Measurements from ENCODE around the gene CRIP2. TPM values are rescaled to one million over a fixed set of nuclear protein-coding genes. Genes with fewer than 3 reads are reported as not detected.
A peak's percentile ranks its signal among the peaks of the same experiment; 100 is the strongest.

CRIP2 gene
- total and polyA plus RNA-seq, 2 of the 13 experiments (the other 11 are each of a cell fraction or from before 2014, with no cell fraction given) = 31.6 to 37.9 TPM

DNA sequence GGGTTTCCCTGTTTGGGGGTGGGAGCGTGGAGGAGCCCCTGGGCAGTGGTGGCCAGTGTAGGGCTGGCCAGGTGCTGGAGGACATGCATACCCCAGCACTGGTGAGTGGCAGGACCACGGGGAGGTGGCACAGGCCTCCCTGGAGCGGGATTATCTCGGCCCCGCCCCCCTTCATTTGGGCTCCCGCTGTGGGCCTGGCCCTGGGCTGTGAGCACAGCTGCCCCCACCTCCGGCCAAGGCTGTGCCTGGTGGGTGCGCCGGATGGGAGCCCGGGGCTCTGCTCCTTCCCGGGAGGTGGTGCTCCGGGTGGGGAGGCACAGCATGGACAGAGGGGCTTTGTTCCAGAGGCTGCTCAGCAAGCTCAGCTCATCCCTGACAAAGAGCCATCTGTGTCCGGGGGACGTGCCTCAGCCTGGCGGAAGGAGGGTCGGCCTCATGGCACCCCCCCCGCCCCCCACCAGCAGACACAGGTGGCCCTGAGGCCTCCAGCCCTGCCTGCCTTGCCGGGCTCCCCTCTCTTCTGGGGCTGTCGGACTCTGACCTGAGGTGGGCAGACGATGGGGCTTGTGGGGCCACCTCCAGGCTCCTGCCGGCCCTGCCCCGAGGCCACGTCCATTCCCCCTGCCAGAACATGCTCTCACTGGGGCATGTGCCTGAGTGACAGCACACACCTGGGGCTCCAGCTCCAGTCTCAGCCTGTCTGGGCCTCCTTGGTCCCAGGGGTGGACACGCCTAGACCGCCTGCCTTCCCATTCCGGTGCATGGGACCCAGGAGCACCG, 24.8 kb downstream of the CRIP2 start (continued):
- TF ChIP-seq, protein P1, sequence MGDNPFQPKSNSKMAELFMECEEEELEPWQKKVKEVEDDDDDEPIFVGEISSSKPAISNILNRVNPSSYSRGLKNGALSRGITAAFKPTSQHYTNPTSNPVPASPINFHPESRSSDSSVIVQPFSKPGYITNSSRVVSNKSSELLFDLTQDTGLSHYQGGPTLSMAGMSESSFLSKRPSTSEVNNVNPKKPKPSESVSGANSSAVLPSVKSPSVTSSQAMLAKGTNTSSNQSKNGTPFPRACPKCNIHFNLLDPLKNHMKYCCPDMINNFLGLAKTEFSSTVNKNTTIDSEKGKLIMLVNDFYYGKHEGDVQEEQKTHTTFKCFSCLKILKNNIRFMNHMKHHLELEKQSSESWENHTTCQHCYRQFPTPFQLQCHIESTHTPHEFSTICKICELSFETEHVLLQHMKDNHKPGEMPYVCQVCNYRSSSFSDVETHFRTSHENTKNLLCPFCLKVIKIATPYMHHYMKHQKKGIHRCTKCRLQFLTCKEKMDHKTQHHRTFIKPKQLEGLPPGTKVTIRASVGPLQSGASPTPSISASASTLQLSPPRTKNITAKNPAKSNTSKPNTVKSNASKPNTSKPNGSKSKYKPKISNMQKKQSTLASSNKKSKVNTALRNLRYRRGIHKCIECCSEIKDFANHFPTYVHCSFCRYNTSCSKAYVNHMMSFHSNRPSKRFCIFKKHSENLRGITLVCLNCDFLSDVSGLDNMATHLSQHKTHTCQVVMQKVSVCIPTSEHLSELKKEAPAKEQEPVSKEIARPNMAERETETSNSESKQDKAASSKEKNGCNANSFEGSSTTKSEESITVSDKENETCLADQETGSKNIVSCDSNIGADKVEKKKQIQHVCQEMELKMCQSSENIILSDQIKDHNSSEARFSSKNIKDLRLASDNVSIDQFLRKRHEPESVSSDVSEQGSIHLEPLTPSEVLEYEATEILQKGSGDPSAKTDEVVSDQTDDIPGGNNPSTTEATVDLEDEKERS (CRISPR knock-in tag; IDR thresholded peaks at IDR 0.05) = peak; percentile 23; the same call in 1 of the 2 replicates
- TF ChIP-seq, protein P2, sequence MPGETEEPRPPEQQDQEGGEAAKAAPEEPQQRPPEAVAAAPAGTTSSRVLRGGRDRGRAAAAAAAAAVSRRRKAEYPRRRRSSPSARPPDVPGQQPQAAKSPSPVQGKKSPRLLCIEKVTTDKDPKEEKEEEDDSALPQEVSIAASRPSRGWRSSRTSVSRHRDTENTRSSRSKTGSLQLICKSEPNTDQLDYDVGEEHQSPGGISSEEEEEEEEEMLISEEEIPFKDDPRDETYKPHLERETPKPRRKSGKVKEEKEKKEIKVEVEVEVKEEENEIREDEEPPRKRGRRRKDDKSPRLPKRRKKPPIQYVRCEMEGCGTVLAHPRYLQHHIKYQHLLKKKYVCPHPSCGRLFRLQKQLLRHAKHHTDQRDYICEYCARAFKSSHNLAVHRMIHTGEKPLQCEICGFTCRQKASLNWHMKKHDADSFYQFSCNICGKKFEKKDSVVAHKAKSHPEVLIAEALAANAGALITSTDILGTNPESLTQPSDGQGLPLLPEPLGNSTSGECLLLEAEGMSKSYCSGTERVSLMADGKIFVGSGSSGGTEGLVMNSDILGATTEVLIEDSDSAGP (CRISPR knock-in tag; IDR thresholded peaks at IDR 0.05; ENCODE audit: borderline replicate concordance) = peak; percentile 94; the same call in 1 of the 2 replicates
- peak; percentile 65; the same call in 1 of the 2 replicates for TF ChIP-seq NR1H2 (CRISPR knock-in tag; IDR thresholded peaks at IDR 0.05; ENCODE audit: borderline replicate concordance, low read depth)
- TF ChIP-seq, protein P3, sequence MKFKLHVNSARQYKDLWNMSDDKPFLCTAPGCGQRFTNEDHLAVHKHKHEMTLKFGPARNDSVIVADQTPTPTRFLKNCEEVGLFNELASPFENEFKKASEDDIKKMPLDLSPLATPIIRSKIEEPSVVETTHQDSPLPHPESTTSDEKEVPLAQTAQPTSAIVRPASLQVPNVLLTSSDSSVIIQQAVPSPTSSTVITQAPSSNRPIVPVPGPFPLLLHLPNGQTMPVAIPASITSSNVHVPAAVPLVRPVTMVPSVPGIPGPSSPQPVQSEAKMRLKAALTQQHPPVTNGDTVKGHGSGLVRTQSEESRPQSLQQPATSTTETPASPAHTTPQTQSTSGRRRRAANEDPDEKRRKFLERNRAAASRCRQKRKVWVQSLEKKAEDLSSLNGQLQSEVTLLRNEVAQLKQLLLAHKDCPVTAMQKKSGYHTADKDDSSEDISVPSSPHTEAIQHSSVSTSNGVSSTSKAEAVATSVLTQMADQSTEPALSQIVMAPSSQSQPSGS (CRISPR knock-in tag; IDR thresholded peaks at IDR 0.05) = peak; percentile 75; the same call in 1 of the 2 replicates
- TF ChIP-seq, protein P4, sequence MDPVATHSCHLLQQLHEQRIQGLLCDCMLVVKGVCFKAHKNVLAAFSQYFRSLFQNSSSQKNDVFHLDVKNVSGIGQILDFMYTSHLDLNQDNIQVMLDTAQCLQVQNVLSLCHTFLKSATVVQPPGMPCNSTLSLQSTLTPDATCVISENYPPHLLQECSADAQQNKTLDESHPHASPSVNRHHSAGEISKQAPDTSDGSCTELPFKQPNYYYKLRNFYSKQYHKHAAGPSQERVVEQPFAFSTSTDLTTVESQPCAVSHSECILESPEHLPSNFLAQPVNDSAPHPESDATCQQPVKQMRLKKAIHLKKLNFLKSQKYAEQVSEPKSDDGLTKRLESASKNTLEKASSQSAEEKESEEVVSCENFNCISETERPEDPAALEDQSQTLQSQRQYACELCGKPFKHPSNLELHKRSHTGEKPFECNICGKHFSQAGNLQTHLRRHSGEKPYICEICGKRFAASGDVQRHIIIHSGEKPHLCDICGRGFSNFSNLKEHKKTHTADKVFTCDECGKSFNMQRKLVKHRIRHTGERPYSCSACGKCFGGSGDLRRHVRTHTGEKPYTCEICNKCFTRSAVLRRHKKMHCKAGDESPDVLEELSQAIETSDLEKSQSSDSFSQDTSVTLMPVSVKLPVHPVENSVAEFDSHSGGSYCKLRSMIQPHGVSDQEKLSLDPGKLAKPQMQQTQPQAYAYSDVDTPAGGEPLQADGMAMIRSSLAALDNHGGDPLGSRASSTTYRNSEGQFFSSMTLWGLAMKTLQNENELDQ (CRISPR knock-in tag; IDR thresholded peaks at IDR 0.05; ENCODE audit: borderline replicate concordance) = no peak
- peak; percentile 11; the same call in 1 of the 2 replicates for TF ChIP-seq STAG1 (CRISPR knock-in tag; IDR thresholded peaks at IDR 0.05)
- TF ChIP-seq RBFOX2 (IDR thresholded peaks at IDR 0.05; ENCODE audit: low read depth, low read length) = peak; percentile 85
- TF ChIP-seq PRMT3 (CRISPR knock-in tag; IDR thresholded peaks at IDR 0.05; ENCODE audit: borderline replicate concordance, low read depth) = no peak
- peak; percentile 91 for TF ChIP-seq ZFX (CRISPR knock-in tag; IDR thresholded peaks at IDR 0.05; ENCODE audit: low read depth)
- TF ChIP-seq AGO1 (IDR thresholded peaks at IDR 0.05; ENCODE audit: low read depth, low read length, poor library complexity, severe bottlenecking) = peak; percentile 92
- TF ChIP-seq RELA (CRISPR knock-in tag; IDR thresholded peaks at IDR 0.05) = no peak
- TF ChIP-seq ZNF230 (CRISPR knock-in tag; IDR thresholded peaks at IDR 0.05) = no peak; the same call in 1 of the 2 replicates
- TF ChIP-seq KMT2B (CRISPR knock-in tag; IDR thresholded peaks at IDR 0.05) = 0 out of 2 replicates have a peak, but pooled peaks have one; percentile 23
- TF ChIP-seq ZNF598 (CRISPR knock-in tag; IDR thresholded peaks at IDR 0.05; ENCODE audit: borderline replicate concordance) = no peak
- TF ChIP-seq, protein P5, sequence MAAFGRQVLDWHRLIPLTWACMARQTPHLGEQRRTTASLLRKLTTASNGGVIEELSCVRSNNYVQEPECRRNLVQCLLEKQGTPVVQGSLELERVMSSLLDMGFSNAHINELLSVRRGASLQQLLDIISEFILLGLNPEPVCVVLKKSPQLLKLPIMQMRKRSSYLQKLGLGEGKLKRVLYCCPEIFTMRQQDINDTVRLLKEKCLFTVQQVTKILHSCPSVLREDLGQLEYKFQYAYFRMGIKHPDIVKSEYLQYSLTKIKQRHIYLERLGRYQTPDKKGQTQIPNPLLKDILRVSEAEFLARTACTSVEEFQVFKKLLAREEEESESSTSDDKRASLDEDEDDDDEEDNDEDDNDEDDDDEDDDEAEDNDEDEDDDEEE (CRISPR knock-in tag; IDR thresholded peaks at IDR 0.05) = no peak
- TF ChIP-seq TOPORS (CRISPR knock-in tag; IDR thresholded peaks at IDR 0.05) = no peak; the same call in 1 of the 2 replicates
- TF ChIP-seq NCOA2 (CRISPR knock-in tag; IDR thresholded peaks at IDR 0.05) = peak; percentile 83

Data from HepG2 (cell line).